ENCODE measurements around the gene IGFN1.

The IGFN1 gene

DNA sequence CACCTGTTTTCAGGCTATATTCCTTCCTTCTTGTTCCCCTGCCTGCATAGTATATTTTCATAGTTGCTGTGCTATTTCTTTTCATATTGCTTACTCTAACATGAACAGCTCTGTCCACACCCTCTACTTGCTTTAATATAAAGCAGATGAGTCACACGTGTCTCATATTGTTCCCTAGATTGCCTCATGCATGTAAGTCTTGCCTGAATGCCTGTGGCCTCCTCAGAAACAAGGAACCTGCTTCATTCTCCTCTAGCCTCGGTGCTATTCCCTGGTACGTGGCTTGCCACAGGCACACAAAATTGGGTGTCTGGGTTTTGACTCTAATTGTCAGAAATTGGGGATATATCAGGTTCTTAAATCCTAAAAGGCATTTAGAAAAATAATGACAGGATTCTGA is 76.2 kb downstream of the IGFN1 start:
- no peak for DNase-seq (ENCODE audit: low spot score)

DNA sequence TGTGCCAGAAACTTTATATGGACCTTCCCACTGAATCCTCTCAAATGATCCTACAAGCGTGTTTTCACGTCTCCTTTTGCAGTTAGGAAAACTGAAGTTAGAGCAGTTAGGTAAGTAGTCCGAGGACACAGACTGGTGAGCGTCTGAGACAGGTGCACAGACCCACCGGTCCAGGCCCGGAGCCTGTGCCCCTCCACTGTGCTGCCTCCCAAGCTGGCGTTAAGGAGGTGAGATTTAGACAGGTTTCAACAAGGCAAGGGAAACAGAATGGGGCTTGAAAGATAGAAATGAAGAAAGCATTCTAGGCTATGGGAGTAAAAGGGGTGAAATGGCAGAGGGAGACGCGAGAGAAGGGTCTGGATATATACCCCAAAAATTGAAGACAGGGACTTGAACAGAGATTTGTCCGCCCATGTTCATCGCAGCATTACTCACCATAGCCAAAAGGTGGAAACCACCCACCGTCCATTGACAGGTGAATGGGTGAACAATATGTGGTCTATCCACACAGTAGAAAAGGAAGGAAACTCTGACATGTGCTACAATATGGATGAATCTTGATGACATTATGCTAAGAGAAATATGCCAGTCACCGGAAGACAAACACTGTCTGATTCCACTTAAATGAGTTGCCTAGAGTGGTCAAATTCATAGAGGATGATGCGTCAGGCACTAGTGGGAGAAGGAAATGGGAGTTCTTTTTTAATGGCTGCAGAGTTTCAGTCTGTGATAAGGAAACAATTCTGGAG is 77.0 kb downstream of the IGFN1 start:
- no peak for DNase-seq (ENCODE audit: low spot score)

DNA sequence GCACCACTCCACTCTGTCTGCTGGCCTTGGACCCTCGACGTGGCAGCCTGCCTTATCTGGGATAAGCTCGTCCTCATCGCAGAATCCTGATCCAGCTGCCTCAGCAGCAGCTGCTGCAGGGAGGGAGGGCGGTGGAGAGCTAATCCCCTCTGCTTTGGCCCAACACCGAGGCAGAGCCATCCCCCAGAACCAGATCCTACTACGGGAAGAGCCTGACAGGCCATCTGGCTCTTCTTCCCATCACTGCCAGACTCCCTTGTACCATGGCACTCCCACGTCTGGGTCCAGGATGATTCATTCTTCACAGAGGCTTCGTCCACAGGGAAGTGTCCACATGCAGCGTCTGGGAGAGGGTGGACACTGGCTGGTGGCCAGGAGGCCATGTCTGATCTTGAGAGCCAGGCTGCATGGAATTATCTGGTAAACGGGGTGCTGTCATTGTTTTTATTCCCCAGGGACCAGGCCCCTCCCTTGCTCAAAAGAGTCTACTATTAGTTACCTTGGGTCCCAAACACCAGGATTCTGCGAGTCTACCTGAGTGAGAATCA is 78.1 kb downstream of the IGFN1 start:
- DNase-seq (ENCODE audit: low spot score): no peak

DNA sequence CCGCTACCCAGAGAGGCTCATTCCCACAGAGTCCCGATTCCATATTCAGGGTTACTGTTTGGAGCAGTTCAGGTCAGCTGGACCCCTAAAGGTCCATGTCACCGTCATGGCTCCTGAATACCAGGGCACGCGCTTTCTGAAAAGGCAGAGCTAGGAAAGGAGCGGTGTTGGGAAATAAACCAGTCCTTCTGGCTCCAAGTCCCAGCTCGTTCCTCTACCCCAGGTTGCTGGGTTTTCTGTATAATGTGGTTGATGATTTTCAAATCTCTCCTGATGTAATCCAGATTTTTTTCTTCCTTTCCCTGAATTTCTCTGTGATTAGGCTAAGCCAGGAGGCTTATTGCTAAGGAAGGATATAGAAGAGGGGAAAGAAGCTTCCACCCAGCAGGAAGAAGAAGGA is 78.7 kb downstream of the IGFN1 start:
- no peak for DNase-seq (ENCODE audit: low spot score)

DNA sequence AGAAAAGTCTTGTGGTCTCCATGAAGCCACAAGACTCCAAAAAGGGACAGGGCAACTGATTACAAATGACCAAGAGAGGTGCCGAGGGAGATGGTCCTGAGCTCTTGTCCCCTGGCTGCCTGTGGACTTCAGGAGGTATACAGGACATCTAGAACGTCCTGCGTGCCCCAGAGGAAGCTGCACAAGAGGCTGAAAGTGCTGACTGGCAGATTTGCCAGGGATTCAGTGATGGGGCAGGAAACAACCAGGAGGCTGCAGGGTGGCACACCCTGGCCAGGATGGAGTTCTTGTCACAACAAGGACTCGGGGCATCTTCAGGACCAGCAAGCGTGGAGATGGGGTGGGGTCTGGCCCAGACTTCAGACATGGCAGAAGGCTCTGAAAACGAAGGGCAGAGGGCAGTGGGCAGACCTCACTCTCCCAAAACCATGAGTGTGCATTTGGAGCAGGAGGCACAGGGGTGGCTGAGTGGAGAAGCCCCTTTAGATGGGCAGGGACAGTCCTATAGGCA is 79.3 kb downstream of the IGFN1 start:
- DNase-seq (ENCODE audit: low spot score): no peak

DNA sequence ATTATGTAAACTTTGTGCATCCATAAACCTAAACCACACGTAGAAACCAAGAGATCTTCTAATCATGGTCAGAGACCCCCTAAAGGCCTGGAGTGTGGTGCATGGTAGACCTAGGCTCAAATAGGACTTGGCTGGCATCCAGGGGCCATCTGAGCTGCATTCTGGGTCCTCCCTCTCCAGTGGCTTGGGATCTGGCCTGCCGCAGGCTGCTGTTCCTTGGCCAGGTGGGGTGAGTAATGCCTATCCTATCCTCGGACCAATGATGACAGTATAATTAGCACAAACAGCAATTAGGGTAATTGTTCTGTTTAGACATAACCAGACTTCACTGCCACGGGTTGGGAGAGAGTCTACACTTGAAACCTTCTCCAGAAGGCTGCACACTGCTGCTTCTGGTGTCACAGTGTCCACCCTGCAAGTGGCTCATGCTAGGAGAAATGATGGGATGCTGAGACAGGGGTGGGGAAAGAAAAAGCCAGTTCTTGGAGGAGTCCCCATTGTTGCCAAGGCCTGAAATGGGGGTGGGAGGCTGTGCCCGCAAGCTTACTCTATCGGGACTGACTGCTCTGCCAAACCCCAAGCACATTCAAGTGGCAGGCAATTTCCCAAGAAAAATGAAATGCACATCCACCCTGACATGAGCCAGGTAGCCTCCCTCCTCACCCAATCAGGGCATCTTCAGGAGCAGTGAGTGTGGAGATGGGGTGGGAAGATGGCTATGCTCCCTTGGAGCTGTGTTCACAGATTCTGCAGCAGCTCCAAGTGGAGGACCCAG is 80.2 kb downstream of the IGFN1 start:
- no peak for DNase-seq (ENCODE audit: low spot score)

DNA sequence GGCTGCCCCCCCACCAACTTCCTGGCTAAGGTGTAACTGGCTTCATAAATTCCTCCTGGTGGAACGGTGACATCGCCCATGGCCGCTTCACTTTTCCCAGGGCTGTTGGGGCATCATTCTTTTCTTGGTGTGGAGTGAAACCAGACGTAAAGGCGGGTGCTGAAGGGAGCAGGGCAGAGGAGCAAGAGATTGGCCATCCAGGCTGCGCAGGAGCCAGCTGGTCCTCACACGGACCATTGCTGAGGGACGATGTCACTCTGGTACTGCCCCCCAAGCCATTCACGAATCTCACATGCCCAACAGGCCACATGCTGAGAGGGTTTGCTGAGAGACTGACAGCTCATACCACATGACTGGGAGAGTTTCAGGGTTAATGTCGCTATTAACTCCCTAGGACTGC is 82.2 kb downstream of the IGFN1 start:
- no peak for DNase-seq (ENCODE audit: low spot score)

DNA sequence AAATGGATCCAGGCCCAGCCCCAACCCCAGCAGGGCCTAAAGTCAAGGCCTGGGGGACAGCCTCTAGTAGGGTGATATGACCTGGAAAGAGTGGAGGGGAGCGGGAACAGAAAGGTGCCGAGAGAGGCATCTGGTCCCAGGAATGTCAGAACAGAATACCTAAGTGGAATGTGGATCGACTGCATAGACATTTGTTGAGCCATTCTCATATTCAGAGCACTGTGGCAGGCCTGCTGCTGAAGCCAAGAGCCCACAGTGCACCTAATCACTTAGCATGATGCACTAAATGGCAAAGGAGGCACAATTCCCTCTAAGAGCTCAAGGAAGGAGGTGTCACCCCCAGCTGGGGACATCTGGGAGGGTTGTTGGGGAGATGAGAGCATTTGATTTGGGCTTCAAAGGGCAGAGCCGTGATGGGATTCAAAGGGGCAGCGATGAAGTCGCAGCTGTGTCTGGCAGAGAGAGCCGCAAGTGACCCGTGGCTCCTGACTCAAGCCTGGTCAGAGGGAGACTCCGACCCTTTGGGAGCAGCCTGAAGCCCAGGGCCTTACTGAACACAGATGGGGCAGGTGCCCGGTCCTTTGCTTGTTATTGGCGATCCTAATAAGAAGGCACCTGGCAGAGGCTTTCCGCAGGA is 84.1 kb downstream of the IGFN1 start:
- no peak for DNase-seq (ENCODE audit: low spot score)

DNA sequence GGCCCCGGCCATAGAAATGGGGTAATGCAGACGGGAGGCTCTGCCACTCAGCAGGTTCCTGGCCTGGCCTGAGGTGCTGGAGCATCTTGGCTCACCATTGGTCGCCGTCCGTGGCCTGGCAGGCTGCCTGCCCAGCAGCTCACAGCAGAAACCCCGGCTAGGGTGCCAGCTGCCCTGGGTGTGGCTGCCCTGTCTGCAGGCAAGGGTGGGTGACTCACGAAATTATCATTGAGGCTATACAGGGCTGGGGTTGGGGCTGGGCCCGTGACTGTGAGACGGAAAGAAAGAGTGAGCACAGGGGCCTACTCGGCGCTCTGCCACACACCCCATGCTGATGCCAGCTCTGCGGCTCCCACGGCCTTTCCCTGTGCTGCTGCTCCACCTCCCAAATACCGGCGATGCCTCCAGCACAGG is 84.6 kb downstream of the IGFN1 start:
- DNase-seq (ENCODE audit: low spot score): no peak

DNA sequence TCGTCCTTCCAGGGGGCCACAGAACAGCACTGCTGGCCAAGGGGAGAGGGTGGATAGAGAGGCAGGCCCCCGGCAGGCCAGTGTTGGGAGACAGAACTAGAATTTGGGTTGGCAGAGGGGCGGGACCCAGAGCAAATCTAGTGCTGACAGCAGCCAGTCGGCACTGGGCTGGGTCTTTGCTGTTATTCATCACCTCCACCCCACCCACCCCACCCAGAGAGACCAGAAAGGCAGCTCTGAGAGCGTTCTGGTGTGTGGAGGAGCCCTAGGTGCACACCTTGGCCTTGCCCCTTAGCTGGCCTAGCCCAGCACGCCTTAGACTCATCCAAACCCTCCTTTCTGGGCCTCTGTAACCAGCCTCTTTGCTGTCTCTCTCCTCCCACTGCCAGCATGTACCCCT is 86.3 kb downstream of the IGFN1 start:
- no peak for DNase-seq (ENCODE audit: low spot score)

DNA sequence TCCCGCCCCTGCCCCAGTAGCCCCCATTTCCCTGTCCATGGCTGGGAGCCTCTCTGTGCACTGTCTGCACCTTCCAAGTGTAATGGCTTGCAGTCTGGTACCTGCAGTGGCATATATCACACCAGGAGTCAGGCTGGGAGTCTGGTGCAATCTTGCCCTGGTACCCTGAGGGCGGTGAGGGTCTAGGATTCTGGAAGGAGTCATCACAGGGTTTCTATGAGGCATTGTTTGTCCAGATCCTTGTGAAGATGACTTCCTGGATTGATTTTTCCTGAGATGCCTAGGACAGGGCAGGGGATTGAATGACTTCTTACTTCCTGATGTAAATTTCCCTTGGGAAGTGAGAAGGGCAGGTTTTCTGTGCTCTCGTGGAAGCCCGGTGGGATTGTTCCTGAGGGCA is 86.8 kb downstream of the IGFN1 start:
- no peak for DNase-seq (ENCODE audit: low spot score)
